ENCODE data around the gene JMJD1C. TPM values are rescaled to one million over a fixed set of nuclear protein-coding genes. Genes with fewer than 3 reads are reported as not detected.

Gene JMJD1C
- total RNA-seq, 1 donor from 2014 or later = 123 TPM

DNA sequence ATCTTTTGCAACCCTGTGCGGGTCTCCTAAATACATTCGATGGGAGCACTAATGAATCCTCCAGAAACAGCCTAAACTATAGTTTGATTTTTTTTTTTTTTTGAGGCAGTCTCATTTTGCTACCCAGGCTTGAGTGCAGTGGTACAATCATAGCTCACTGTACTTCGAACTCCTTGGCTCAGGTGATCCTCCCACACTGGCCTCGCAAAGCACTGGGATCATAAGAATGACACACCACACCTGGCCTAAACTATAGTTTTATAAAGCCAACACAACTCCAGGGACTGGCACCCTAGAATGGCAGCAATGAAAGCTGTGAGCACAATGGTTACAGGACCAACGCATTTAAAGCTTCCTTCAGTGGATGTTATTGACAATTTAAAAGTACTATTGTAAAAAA, 14.5 kb upstream of the JMJD1C start:
- DNase-seq (ENCODE audit: extremely low read depth, low read depth, low spot score) = no peak

DNA sequence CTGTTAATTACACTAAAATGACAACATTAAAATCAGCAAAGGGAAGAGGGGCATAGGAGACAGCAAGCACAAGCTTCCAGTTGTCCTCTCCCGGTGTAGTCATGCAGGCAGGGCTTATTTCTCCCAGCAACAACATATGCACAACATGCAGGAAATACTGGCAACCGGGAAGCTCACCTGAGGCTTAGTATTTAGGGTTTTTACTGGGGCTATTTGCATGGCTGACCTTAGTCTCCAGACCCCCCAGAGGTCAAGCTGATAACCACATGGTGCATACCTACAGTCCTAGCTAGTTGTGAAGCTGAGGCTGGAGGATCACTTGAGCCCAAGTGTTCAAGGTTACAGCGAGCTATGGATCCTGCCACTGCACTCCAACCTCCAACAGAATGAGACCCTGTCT, 12.8 kb upstream of the JMJD1C start:
- no peak for DNase-seq (ENCODE audit: extremely low read depth, low read depth, low spot score)

DNA sequence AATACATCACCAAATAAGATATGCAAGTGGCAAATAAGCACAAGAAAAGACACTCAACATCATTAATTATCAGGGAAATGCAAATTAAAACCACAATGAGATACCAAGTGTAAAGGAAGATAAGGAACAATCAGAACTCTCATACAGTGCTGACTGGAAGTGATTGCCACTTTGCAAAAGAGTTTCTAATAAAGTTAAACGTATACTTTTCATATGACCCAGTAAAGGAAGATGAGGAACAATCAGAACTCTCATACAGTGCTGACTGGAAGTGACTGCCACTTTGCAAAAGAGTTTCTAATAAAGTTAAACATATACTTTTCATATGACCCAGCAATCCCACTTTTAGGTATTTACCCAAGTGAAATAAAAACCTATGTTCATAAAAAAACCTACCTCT, 12.2 kb upstream of the JMJD1C start:
- DNase-seq (ENCODE audit: extremely low read depth, low read depth, low spot score) = no peak

DNA sequence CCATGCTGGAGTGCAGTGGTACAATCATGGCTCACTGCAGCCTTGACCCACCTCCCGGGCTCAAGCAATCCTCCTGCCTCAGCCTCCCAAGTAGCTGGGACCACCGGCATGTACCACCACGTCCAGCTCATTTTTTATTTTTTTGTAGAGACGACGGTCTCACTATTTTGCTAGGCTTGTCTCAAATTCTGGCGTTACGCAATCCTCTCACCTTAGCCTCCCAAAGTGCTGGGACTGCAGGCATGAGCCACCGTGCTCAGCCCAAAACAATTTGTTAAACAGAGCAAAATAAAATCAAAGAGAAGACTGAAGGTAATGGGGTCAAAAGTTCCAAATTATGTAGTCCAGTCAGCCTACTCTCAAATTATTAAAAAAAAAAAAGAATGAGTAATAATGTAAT, 8.7 kb upstream of the JMJD1C start:
- DNase-seq (ENCODE audit: extremely low read depth, low read depth, low spot score) = no peak

DNA sequence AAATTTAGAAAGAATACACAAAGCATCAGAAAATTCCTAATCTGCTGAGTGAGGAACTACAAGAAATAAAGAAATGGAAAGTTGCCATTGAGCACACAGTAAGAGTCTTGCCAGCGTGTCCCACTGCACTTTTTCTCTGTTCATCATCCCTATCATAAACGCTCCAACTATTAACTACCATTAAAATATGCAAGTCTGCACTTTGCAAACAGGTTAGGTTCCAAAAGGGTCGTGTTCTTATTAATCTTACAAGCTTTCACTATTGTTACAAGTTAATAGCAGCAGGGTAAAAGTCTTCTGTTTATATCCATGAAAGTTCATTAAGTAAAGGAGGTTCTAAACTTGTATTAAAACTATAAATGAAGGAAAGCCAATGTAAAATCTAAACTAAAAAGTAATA, 5.2 kb upstream of the JMJD1C start:
- no peak for DNase-seq (ENCODE audit: extremely low read depth, low read depth, low spot score)

DNA sequence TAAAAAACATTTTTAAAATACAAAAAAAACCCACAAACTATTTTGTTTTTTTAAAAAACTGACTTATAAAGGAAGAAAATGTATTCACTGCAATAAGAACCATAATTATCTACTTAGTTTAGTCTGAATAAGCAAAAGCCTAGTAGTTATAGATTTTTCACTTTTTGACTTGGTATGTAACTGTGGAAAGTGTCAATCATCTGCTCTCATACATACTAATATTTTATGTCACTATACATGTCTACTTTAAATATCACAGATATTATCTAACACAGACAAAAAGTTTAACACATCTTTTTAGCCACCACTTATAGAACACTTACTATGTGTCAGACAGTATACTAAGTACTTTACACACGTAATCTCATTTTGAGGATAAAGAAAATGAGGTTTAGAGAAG, 3.2 kb upstream of the JMJD1C start:
- no peak for DNase-seq (ENCODE audit: extremely low read depth, low read depth, low spot score)

DNA sequence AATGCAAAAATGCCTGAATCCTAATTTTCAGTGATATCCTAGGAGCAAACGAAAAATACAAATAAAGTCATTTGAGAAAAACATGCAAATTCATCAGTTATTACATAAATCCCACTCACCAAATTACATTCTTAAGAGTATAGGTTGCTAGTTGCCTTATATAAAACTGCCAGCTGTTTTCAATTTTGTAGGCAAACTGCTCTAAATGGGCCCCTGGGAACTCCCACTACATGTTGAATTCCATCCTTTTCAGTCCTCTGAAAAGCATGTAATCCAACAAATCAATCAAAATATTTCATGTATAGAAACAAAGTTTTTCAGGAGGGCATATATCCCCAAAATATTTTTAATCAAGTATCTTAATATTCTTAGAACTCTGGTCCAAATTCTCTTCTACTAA, 2.1 kb upstream of the JMJD1C start:
- no peak for DNase-seq (ENCODE audit: extremely low read depth, low read depth, low spot score)

DNA sequence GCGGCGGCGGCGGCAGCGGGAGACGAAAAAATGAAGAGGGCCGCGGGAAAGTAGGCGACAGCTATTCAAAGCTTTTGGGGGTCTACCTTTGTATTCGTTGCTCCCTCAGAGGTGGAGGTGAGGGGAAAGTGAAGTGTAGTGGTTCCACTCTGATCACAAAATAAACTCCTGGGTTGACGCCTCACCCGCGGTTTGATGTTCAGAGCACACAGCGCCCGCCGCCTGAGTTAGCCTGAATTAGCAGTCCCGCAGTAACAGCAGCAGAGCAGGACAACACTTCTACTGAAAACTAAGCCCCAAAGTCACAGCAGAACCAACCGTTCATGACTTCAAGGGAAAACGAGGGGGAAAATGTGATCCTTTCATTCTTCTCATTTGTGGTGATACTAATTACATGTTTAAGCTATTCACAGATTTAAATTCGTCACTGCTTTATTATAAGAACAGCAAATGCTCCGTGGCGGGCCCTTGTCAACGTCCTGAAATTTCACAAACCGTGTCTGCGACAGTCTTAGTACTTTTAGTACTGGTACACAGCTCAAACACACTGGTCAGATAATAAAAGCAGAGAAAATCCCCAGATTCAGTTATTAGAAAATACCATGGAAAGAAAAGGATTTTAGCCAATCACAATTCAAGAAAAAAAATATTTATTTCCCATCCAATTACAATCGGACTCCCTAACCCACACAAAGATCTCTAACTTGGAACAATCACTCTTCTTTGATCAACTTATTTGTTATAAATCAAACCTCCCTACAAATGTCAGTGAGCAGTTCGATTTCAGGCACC, 563 bp upstream of the JMJD1C start:
- DNase-seq (ENCODE audit: extremely low read depth, low read depth, low spot score) = peak; percentile 44

DNA sequence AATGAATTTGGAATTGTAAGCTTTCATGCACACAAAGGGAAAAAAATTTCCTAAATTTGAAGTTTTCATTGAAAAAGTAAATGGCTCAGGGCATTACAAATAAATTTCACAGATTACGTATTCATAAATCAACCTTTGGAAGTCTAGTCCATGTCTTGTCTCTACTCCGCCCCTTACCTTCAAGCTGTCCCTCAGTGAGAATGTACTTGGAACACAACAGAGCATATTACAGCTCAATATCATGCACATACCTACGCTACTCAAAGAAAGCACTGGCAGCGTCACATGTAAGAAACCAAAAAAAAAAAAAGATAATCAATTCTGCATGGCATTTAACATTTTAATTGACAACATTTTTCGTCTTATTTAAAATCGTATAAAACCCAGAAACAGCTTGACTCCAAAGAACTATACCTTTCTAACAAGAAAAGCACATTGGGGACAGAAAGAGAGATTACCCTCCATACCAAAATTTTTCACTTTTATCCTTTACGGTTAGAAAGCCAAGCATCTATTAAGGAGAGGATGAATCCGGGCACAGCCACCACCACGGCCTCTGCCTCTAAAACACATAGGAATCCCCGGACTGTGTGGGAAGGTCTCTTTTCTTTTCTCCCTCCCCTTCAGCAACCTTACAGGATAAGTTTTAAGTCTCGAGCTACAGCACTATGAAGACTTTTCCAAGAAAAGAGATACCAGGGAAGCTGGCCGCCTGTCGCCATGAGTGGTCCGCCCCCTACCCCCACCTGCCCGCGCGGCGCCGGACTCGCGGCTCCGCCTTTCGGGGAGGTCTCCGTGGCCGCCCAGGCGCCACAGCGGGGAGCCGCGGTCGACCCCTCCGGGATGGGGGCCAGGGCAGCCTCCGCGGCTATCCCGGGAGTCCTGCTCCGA, 1.1 kb downstream of the JMJD1C start:
- DNase-seq (ENCODE audit: extremely low read depth, low read depth, low spot score) = no peak

DNA sequence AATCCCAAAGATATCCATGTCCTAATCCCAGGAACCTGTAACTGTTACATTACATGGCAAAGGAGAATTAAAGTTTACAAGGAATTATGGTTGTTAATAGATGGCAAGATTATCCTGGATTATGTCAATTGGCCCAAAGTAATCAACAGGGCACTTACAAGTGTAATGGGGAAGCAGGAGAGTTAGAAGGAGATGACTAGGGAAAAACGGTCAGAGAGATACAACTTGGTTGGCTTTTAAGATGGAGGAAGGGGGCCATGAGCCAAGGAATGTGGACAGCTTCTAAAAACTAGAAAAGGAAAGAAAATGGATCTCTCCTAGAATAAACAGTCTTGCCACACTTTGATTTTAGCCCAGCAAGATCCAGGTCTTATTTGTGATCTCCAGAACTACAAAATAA, 3.3 kb downstream of the JMJD1C start:
- no peak for DNase-seq (ENCODE audit: extremely low read depth, low read depth, low spot score)

DNA sequence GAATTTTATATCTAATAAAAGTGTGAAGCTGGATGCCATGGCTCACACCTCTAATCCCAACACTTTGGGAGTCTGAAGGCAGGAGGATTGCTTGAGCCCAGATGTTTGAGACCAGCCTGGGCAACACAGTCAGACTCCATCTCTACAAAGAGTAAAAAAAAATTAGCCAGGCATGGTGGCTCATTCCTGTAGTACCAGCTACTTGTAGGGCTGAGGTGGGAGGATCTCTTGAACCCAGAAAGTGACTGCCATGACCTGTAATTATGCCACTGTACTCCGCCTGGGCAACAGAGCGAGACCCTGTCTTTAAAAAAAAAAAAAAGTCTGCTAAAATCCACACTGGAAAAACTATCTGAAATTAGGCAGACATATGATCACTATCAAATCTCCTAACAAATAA, 7.6 kb downstream of the JMJD1C start:
- DNase-seq (ENCODE audit: extremely low read depth, low read depth, low spot score) = no peak

DNA sequence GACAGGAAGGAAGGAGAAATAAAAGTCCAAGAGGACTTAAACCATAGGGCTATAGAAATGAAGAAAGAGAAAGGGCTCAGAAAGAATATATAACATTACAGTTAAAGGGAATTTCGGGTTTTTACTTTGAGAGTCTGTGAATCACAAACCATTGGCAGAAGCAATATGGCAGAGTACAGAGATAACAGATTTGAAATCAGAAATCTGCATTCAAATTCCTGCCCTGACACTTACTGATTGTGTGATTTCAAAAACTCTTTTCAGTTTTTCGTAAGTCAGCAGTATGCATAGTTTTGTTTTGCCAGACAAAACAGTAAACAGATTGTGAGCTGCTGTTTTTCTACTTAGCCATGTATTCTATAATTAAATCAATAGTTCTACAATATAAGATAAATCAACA, 8.2 kb downstream of the JMJD1C start:
- DNase-seq (ENCODE audit: extremely low read depth, low read depth, low spot score) = no peak

DNA sequence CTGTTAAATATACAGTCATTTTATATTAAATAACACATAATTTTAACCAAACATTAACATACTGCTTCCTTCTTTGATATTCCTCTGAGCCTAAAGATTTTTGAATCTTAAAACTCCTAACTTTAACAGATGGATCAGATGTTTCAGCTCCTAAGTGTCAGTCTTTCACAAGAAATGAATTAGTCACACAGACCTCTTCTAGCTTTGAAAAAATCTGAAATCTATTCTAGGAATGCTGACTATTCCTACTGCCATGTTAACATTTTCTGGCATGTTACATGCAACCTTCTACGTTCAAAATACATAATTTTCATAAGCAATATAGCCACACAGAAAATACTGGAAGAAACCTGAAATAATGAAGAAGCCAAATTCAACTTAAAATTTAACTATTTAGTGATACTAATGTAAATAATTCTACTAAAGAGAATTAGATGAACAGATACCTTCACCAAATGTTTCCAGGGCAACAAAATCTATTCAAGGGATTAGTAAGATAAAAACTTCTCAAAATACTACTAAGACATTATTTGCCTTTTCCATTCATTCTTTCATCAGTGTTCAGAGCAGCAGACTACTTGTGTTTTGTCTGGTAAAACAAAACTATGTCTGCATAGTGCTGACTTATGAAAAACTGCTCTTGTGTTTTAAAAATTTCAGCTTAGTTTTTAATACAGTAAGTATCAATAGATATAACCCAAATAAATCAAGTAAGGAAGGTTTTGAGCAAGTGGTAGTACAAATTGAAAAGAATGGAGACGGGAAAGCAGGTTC, 9.2 kb downstream of the JMJD1C start:
- no peak for DNase-seq (ENCODE audit: extremely low read depth, low read depth, low spot score)

DNA sequence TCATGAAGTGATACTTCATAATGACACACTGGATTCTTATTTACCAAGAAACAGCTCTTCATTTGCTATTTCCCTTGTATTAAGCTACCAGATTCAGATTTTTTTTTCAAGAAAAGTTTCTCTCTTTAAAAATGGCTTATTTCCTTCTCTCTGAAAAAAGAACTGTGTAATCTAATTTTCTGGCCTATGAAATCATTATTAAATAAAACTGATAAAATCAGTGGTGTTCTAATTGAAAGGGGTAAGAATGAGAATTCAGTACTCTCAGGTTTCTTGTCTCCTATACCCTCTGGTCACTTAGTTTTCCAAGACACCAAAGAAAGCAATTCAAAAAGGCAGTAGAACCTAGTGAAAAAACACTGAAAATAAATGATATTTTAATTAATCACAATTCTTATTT, 10.3 kb downstream of the JMJD1C start:
- DNase-seq (ENCODE audit: extremely low read depth, low read depth, low spot score) = no peak

DNA sequence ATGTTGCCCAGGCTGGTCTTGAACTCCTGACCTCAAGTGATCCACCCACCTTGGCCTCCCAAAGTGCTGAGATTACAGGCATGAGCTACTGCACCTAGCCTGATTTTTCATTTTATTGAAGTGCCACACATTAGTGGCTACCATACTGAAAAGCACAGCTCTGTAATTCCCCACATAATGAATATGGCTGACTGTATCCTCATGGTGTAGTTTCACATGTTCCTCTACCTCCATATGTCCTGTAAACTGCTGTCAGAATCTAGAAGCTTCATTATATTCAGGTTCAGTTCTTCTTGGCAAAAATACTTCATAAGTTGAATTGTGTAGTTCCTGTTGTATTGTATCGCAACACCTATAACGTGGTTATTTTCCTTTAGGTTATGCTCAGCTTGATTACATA, 11.1 kb downstream of the JMJD1C start:
- DNase-seq (ENCODE audit: extremely low read depth, low read depth, low spot score) = no peak

DNA sequence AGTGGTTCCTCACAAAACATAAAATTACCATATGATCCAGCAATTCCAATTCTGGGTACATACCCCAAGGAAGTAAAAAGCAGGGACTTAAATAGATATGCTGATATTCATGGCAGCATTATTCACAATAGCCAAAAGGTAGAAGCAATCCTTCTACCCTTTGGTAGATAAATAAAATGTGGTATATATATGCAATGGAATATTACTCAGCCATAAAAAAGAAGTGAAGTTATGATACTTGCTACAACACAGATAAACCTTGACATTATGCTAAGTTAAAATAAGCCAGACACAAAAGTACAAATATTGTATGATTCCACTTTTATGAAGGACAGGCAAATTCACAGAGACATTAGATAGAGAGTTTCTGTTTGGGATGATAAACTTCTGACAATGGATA, 13.3 kb downstream of the JMJD1C start:
- no peak for DNase-seq (ENCODE audit: extremely low read depth, low read depth, low spot score)

DNA sequence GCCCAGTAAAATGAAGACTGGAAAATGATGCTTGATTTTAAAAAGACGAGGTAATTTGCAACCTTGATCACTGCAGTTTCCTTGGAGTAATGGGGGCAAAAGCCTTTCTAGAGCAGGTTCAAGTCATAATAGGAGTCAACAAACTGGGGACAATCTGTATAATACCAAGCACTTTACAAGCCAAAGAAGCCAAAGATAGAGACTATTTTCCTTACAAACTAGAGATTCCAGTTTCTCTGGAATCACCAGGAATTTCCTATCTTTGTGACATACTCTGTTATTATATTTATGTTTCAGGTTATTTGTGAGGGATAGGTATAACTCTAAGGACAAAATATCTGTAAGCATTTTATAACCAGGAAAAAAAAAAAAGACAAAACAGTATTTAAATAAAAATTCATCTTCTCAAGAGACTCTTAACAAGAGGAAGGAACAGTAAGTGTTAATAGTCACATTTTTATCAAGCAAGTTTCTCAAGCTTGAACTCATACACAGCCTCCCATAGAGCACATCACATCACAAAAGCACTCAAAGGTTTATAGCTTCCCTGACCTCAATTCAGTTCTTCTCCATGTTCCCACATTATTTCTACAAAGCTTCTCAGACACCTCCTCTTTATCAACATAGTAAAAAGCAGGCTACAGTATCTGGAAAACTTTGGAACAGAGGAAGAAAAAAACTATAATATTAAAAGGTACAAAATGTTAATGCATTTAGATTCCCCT, 18.9 kb downstream of the JMJD1C start:
- DNase-seq (ENCODE audit: extremely low read depth, low read depth, low spot score) = no peak

DNA sequence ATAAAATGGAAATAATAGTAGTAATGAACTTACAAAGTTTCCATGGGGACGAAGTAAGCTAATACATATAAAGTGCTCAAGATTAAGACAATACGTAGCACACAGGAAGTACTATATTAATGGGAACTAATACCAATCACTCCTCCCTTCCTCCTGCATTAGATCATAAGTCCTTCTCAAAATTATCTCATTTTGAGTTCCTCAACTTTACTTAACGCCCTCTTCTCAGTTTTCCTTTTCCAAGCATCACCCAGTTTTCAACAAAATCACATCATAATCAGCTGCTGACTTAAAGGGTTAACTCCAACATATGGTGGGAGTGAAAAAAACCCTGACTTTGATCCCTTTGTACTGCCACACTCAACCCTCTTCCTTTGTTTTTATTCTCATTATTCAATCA, 24.4 kb downstream of the JMJD1C start:
- DNase-seq (ENCODE audit: extremely low read depth, low read depth, low spot score) = no peak

DNA sequence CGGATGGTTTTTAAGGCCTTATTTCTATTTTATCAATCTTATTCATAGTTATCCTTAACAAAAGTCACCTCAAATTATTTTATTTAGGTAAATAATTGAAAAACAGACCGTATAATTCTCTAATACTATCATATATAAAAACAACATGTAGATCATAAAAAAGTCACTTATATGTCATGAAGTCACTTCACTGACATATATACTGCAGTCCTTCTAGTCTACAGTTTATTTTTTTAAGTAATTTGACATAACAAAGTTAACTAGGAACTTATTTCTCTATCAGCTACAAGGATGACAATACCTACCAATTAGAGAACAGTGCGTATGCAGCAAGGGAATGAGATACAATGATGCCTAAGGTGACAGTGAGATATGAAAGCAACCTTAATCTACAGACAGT, 26.2 kb downstream of the JMJD1C start:
- no peak for DNase-seq (ENCODE audit: extremely low read depth, low read depth, low spot score)
